Trophoblast cell (in vitro differentiated cells and primary cell): ENCODE data around the gene WDR77.

Source experiments
- DNase-seq, 2 donors: peaks; one replicate each; pipeline ENCODE4 v3.0.0-alpha.2; 2016
- H2AFZ ChIP-seq: 2 replicates; pipeline ENCODE4 v1.6.1; 2013; ENCODE audit warnings: low read length, moderate library complexity, mild to moderate bottlenecking; ENCODE audit not compliant: insufficient read depth, poor library complexity
- H2AK5ac ChIP-seq: 2 replicates; pipeline ENCODE4 v1.6.1; 2013; ENCODE audit warnings: mild to moderate bottlenecking, low read length
- H2BK120ac ChIP-seq: 2 replicates; pipeline ENCODE4 v1.6.1; 2013; ENCODE audit warnings: low read length, mild to moderate bottlenecking, moderate library complexity; ENCODE audit not compliant: insufficient read depth, poor library complexity
- H2BK12ac ChIP-seq: 2 replicates; pipeline ENCODE4 v1.6.1; 2013; ENCODE audit warnings: mild to moderate bottlenecking, low read length, moderate library complexity
- H2BK5ac ChIP-seq: 2 replicates; pipeline ENCODE4 v1.6.1; 2013; ENCODE audit warnings: low read length, low read depth, moderate library complexity, mild to moderate bottlenecking; ENCODE audit not compliant: poor library complexity
- H3K14ac ChIP-seq: 2 replicates; pipeline ENCODE4 v1.6.1; 2013; ENCODE audit warnings: mild to moderate bottlenecking, low read length
- H3K18ac ChIP-seq: 2 replicates; pipeline ENCODE4 v1.6.1; 2013; ENCODE audit warnings: mild to moderate bottlenecking, low read length
- H3K23ac ChIP-seq: 2 replicates; pipeline ENCODE4 v1.6.1; 2013; ENCODE audit warnings: low read length
- H3K27ac ChIP-seq: 2 replicates; pipeline ENCODE4 v1.5.1; 2013; ENCODE audit warnings: low read depth, mild to moderate bottlenecking, inconsistent platforms, low read length, moderate library complexity
- H3K27me3 ChIP-seq: 2 replicates; pipeline ENCODE4 v1.6.1; 2013; ENCODE audit warnings: inconsistent platforms, mild to moderate bottlenecking, low read length, moderate library complexity; ENCODE audit not compliant: insufficient read depth
- H3K36me3 ChIP-seq, 2 experiments: 1 replicate in 1 of 2; 2 replicates in 1 of 2; pipeline ENCODE4 v1.6.1; 2013; ENCODE audit warnings: low read length in 2 of 2, mild to moderate bottlenecking in 2 of 2, moderate library complexity in 1 of 2; ENCODE audit not compliant: insufficient read depth in 2 of 2, control insufficient read depth in 1 of 2
- H3K4ac ChIP-seq: 2 replicates; pipeline ENCODE4 v1.6.1; 2013; ENCODE audit warnings: low read depth, mild to moderate bottlenecking, low read length, moderate library complexity
- H3K4me1 ChIP-seq, 2 experiments: 1 replicate in 1 of 2; 2 replicates in 1 of 2; pipeline ENCODE4 v1.6.1; 2013; ENCODE audit warnings: low read length in 2 of 2, mild to moderate bottlenecking in 2 of 2, moderate library complexity in 1 of 2; ENCODE audit not compliant: insufficient read depth in 2 of 2, control insufficient read depth in 1 of 2
- H3K4me2 ChIP-seq: 2 replicates; pipeline ENCODE4 v1.6.1; 2013; ENCODE audit warnings: inconsistent platforms, mild to moderate bottlenecking, low read length, moderate library complexity
- H3K4me3 ChIP-seq: 2 replicates; pipeline ENCODE4 v1.5.1; 2013; ENCODE audit warnings: mild to moderate bottlenecking, low read depth, low read length, inconsistent platforms
- H3K79me1 ChIP-seq: one replicate; pipeline ENCODE4 v1.6.1; 2013; ENCODE audit warnings: low read length
- H3K79me2 ChIP-seq: 2 replicates; pipeline ENCODE4 v1.6.1; 2013; ENCODE audit warnings: low read length, mild to moderate bottlenecking; ENCODE audit not compliant: control insufficient read depth, insufficient read depth, poor library complexity
- H3K9ac ChIP-seq: 2 replicates; pipeline ENCODE4 v1.6.1; 2013; ENCODE audit warnings: mild to moderate bottlenecking, low read length
- H3K9me3 ChIP-seq: 2 replicates; pipeline ENCODE4 v1.6.1; 2013; ENCODE audit warnings: low read depth, mild to moderate bottlenecking, control low read depth, inconsistent platforms, low read length; ENCODE audit not compliant: insufficient read depth
- H4K12ac ChIP-seq: 2 replicates; pipeline ENCODE4 v1.6.1; 2013; ENCODE audit warnings: low read depth, mild to moderate bottlenecking, low read length, moderate library complexity
- H4K8ac ChIP-seq: 2 replicates; pipeline ENCODE4 v1.6.1; 2013; ENCODE audit warnings: low read depth, mild to moderate bottlenecking, low read length, moderate library complexity
- H4K91ac ChIP-seq: one replicate; pipeline ENCODE4 v1.6.1; 2013; ENCODE audit warnings: low read depth, mild to moderate bottlenecking, low read length, moderate library complexity
- WGBS: extraction: QIAGEN DNeasy Blood & Tissue Kit; methylation state at CpG from one replicate; pipeline ENCODE4 v1.1.7; 2013; ENCODE audit warnings: missing lambda C conversion rate; ENCODE audit not compliant: insufficient read length, insufficient coverage; ENCODE audit errors: extremely low coverage; 5-methylcytosine and 5-hydroxymethylcytosine counted together

WDR77 gene

DNA sequence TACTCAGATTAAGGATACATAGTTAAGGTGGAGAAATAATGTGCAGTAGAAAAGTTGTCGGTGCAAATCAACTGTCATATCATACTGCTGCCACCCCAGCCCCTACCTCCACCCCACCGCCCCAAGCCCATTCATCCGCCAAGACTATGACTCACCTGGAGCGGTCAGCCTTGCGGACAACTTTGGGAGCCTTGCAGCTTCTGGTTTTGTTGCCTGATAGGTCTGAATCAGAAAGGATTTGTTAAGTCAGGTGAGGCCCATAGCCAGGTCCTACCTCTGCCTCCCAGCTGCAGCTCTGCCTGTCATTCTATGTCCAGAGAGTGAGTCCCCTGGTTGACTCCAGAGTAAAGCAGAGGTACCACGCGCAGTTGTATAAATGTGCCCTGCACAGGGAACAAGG lies 37.4 kb upstream of the WDR77 start:
- no peak for DNase-seq
- H3K4ac ChIP-seq, result no peak overlapping the region
- no peak overlapping the region for H4K12ac ChIP-seq
- no peak overlapping the region for H3K4me2 ChIP-seq
- H3K14ac ChIP-seq, result no peak overlapping the region
- H3K4me3 ChIP-seq, result no peak overlapping the region
- no peak overlapping the region for H4K8ac ChIP-seq
- no peaks in the 10 kb centered on the region for H3K79me2 ChIP-seq
- no peaks in the 10 kb centered on the region for H3K36me3 ChIP-seq
- no peak overlapping the region for H3K9ac ChIP-seq
- no peak overlapping the region for H3K27ac ChIP-seq
- no peak overlapping the region for H4K91ac ChIP-seq
- no peak overlapping the region for H2BK12ac ChIP-seq
- no peaks in the 10 kb centered on the region for H3K4me1 ChIP-seq
- H2BK120ac ChIP-seq, result no peak overlapping the region
- no peaks in the 10 kb centered on the region for H3K9me3 ChIP-seq
- H2AFZ ChIP-seq, result no peak overlapping the region
- H3K27me3 ChIP-seq, result no peaks in the 10 kb centered on the region
- no CpG with 5 or more reads among the region's 7 CpGs for WGBS
- H3K79me1 ChIP-seq, result no peaks in the 10 kb centered on the region
- no peak overlapping the region for H2BK5ac ChIP-seq
- no peak overlapping the region for H3K23ac ChIP-seq
- H3K18ac ChIP-seq, result no peak overlapping the region
- H2AK5ac ChIP-seq, result no peak overlapping the region

DNA sequence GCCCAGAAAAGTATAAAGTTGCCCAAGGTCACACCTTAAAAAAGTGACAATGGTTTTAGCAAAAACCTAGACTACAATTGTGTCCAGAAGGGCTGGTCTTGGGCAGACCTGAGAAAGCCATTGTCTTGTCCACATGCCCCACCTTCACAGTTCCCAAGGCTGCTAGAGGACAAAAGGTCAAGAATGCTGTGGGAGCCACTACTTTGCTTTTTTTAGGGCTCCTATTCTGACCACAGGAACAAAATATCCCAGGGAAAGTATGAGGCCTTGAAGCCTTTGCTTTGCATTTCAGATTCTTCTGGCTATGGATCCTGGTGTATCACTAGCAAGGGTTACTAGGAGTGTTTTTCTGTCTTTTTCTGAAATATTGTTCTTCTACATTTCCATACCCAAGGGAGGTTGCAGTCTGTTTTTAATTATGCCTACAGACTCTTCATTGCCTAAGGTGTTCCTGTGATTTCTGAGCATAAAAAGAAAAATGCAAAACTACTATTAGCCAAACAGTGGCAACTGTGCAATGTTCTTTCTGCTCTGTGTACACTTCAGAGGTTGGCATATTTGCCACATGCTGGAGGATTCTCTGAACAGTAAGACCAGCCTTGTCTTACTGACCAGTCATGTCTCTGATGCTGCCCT lies 35.5 kb upstream of the WDR77 start:
- Histone ChIP-seq H2AFZ (no peak overlapping the region), H3K4ac (no peak overlapping the region), H3K18ac (no peak overlapping the region), H3K14ac (no peak overlapping the region), H4K91ac (no peak overlapping the region), H3K36me3 (no peaks in the 10 kb centered on the region), H3K4me2 (no peak overlapping the region), H3K79me1 (no peaks in the 10 kb centered on the region), H2BK12ac (no peak overlapping the region), H2BK5ac (no peak overlapping the region), H3K4me3 (no peak overlapping the region), H3K27ac (no peak overlapping the region), H3K9ac (no peak overlapping the region), H4K12ac (no peak overlapping the region), H3K79me2 (no peaks in the 10 kb centered on the region), H2AK5ac (no peak overlapping the region), H3K9me3 (no peaks in the 10 kb centered on the region), H3K23ac (no peak overlapping the region), H3K4me1 (no peaks in the 10 kb centered on the region), H2BK120ac (no peak overlapping the region), H4K8ac (no peak overlapping the region), H3K27me3 (no peaks in the 10 kb centered on the region)
- DNase-seq, result no peak

DNA sequence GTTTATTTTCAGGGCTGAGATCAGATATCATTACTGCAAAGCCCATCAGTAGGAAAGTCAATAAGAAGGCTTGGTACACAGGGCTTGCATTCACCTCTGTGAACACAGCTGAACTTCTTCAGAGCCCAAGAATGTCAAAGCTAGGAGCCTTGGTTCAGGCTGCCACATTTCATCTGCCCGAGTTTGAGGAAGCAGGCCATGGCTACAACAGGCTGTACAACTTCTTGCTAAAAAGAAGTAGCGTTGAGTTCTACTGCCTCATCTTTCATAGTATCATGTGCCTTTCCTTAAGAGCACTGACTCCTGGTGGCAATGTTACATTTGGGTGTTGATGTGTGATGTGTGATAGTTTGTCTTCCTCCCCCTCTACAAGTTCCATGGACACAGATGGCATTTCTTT lies 34.8 kb upstream of the WDR77 start:
- H3K18ac ChIP-seq, result no peak overlapping the region
- no peak overlapping the region for H2BK5ac ChIP-seq
- no peak overlapping the region for H3K4ac ChIP-seq
- H3K79me1 ChIP-seq, result no peaks in the 10 kb centered on the region
- no peak overlapping the region for H3K14ac ChIP-seq
- no peak overlapping the region for H4K91ac ChIP-seq
- H3K9ac ChIP-seq, result no peak overlapping the region
- no peaks in the 10 kb centered on the region for H3K79me2 ChIP-seq
- H2BK12ac ChIP-seq, result no peak overlapping the region
- no peak overlapping the region for H3K27ac ChIP-seq
- no peak overlapping the region for H3K4me2 ChIP-seq
- H4K12ac ChIP-seq, result no peak overlapping the region
- H2AFZ ChIP-seq, result no peak overlapping the region
- no peaks in the 10 kb centered on the region for H3K9me3 ChIP-seq
- no peaks in the 10 kb centered on the region for H3K27me3 ChIP-seq
- no CpG with 5 or more reads among the region's 2 CpGs for WGBS
- no peak overlapping the region for H3K23ac ChIP-seq
- H2BK120ac ChIP-seq, result no peak overlapping the region
- H3K36me3 ChIP-seq, result no peaks in the 10 kb centered on the region
- H3K4me3 ChIP-seq, result no peak overlapping the region
- DNase-seq, result no peak
- no peaks in the 10 kb centered on the region for H3K4me1 ChIP-seq
- H2AK5ac ChIP-seq, result no peak overlapping the region
- H4K8ac ChIP-seq, result no peak overlapping the region

DNA sequence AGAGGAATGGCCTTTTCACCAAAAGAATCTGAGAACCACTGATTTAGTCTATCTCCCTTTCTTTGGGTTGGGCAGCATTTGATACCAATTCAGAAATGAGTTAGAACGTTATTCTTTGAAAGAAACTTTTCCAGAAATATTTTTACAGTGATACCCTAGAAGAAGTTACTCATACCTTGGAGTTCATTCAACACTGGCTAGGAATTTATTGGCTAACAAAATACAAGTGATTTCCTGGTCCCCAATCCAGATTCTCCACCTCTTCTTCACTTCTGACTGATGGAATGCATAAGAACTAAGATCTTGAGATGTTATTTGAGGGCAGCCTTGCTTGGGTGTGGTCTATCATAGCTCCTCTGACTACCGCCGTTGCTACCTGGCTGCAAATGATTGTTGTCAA lies 34.1 kb upstream of the WDR77 start:
- no CpG with 5 or more reads among the region's 3 CpGs for WGBS
- no peaks in the 10 kb centered on the region for H3K9me3 ChIP-seq
- DNase-seq, result no peak

More for the DNA sequence above, 34.1 kb upstream of the WDR77 start:
- Histone ChIP-seq H3K79me1 (no peaks in the 10 kb centered on the region), H3K36me3 (no peaks in the 10 kb centered on the region), H3K4me2 (no peak overlapping the region), H3K14ac (no peak overlapping the region), H3K4me3 (no peak overlapping the region), H3K9ac (no peak overlapping the region), H2AFZ (no peak overlapping the region), H4K8ac (no peak overlapping the region), H2BK5ac (no peak overlapping the region), H3K27ac (no peak overlapping the region), H4K91ac (no peak overlapping the region), H2AK5ac (no peak overlapping the region), H2BK12ac (no peak overlapping the region), H3K79me2 (no peaks in the 10 kb centered on the region), H3K4me1 (no peaks in the 10 kb centered on the region), H2BK120ac (no peak overlapping the region), H4K12ac (no peak overlapping the region), H3K27me3 (no peaks in the 10 kb centered on the region), H3K18ac (no peak overlapping the region), H3K23ac (no peak overlapping the region), H3K4ac (no peak overlapping the region)
